Measurements from ENCODE around the gene TRIM31. TPM values are rescaled to one million over a fixed set of nuclear protein-coding genes. Genes with fewer than 3 reads are reported as not detected.

TRIM31 gene
- polyA plus RNA-seq, 1 donor, result not detected

Other genes starting within 250 kb of the TRIM31 start
- gene HLA-A, start 170.6 kb downstream of the TRIM31 start, polyA plus RNA-seq (ENCODE audit: insufficient read length), result 118 TPM
- 19.2 TPM for gene POLR1H, start 51.8 kb downstream of the TRIM31 start, polyA plus RNA-seq (ENCODE audit: insufficient read length)
- gene PPP1R11, start 45.9 kb downstream of the TRIM31 start, polyA plus RNA-seq (ENCODE audit: insufficient read length), result 31.0 TPM
- 0.35 TPM for gene RNF39, start 37.3 kb downstream of the TRIM31 start, polyA plus RNA-seq (ENCODE audit: insufficient read length)
- gene TRIM40, start 23.1 kb upstream of the TRIM31 start, polyA plus RNA-seq (ENCODE audit: insufficient read length), result not detected
- 0.86 TPM for gene TRIM10, start 48.1 kb upstream of the TRIM31 start, polyA plus RNA-seq (ENCODE audit: insufficient read length)
- not detected for gene TRIM15, start 50.5 kb upstream of the TRIM31 start, polyA plus RNA-seq (ENCODE audit: insufficient read length)
- gene TRIM26, start 100.3 kb upstream of the TRIM31 start, polyA plus RNA-seq (ENCODE audit: insufficient read length), result 15.2 TPM
- gene TRIM39, start 213.8 kb upstream of the TRIM31 start, polyA plus RNA-seq (ENCODE audit: insufficient read length), result 7.2 TPM
- gene RPP21, start 232.1 kb upstream of the TRIM31 start, polyA plus RNA-seq (ENCODE audit: insufficient read length), result 18.8 TPM

All from hindlimb muscle (tissue), 1 donor.